ENCODE results near the gene MPDU1. TPM values are rescaled to one million over a fixed set of nuclear protein-coding genes. Genes with fewer than 3 reads are reported as not detected.

The MPDU1 gene
- 10 to 100 TPM; 52.8 to 56.0 TPM for total RNA-seq

DNA sequence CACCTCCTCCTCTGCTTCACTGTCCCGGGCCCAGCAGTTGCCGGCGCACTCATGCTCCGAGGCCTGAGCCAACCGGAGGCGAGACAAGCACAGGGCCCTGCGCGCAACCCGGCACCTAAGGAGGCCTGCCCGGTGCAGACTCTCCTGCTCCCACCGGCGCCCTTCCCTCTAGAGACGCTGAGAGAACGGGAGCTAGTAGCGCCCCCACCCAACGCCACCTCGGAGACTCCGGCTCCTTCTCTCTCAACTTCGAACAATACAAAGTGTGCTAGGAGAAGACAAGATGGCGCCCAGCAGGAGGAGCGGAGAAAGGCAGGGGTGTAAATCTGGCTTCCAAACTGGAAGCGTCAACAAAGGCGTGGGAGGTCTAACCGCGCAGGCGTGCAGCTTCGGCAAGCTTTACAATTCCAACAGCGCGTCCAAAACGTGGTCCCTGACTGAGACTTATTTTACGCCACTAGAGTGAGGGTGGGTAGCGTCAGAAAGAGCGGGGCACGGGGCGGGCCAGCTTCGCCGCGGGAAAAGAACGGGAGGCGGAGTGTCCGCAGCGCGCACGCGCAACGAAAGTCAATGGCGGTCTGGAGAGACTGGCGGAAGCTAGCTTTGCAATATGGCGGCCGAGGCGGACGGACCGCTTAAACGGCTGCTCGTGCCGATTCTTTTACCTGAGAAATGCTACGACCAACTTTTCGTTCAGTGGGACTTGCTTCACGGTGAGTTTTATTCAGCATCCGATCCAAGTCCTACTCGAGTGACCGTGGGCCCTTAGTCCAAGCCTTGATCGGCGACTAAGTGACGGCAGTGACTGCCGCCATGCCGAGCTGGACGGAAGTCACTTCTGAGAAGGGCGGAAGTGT is at the start of gene MPDU1:
Gene MPDU1, plus strand, starts transcription at position 600 of the 857 bp plus-strand sequence. Its CDS starts 11 bp downstream, at position 611.

DNA sequence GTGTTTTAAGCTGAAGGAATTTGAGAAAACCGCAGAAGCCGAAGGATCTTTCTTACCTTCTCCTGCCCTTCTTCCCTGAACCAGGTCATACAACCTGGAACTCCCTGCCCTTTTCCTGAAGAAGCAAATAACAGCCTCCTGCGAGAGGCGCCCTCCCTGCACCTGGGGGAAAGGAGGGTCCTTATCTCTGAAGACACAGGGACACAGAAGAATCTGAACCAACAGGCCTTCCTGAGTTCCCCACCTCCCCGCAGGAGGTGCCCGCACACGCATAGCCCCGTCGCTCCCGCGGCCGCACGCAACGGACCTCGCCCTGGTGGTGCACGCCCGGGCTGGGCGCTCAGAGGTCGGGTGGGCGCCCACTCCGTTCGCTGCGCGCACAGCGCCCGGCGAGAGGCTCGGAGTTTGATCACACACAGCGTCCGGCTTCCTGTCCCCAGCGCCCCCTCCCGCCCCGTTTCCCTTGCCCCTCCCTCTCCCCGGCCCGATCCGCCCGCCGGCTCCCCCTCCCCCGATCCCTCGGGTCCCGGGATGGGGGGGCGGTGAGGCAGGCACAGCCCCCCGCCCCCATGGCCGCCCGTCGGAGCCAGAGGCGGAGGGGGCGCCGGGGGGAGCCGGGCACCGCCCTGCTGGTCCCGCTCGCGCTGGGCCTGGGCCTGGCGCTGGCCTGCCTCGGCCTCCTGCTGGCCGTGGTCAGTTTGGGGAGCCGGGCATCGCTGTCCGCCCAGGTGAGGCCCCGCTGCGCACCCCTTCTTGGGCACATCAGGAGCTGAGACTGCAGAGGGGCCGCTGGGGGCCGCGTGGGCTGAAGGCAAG is 34.9 kb upstream of the MPDU1 start, which contains the start of gene TNFSF12:
Gene TNFSF12, plus strand, starts transcription at position 474 of the 816 bp plus-strand sequence. Its CDS starts 96 bp downstream, at position 570.

DNA sequence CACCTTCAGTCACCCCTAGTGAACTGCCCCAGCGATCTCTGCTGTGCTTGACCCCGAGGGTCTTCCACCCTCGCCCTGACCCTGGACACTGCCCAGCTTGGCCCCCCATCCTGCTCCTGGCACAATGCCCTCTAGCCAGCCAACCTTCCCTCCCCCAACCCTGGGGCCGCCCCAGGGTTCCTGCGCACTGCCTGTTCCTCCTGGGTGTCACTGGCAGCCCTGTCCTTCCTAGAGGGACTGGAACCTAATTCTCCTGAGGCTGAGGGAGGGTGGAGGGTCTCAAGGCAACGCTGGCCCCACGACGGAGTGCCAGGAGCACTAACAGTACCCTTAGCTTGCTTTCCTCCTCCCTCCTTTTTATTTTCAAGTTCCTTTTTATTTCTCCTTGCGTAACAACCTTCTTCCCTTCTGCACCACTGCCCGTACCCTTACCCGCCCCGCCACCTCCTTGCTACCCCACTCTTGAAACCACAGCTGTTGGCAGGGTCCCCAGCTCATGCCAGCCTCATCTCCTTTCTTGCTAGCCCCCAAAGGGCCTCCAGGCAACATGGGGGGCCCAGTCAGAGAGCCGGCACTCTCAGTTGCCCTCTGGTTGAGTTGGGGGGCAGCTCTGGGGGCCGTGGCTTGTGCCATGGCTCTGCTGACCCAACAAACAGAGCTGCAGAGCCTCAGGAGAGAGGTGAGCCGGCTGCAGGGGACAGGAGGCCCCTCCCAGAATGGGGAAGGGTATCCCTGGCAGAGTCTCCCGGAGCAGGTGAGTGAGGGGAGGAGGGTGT is 24.9 kb upstream of the MPDU1 start, which contains the start of gene TNFSF13:
Gene TNFSF13, plus strand, starts transcription at position 207 of the 776 bp plus-strand sequence. Its CDS starts 290 bp downstream, at position 497.

DNA sequence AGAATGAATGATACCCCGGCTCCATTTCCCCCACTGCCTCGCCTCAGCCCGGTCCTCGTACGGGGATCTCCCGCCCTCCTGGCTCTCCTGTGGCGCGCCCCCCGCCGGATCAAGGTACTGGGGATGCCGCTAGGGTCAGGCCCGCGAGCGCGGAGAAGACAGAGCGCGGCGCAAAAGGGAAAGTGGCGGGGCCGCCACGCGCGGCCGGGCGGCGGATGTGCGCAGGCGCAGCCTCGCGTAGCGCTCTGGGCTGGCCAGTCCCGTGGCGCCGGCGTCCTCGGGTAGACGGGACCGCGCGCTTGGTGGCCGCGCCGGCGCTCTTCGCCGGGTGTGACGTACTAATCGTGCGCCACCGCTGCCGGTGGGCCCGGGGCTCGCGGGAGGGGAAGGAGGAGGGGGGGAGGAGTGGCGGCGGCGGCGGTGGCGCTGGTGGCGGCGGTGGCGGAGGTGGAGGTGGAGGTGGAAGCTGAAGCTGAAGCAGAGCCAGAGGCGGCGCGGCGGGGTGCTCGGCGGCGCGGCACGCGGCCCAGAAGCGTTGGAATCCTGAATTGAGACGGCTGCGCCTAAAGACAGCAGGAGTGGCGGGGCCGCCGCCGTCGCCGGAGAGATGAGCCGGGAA is 22.0 kb upstream of the MPDU1 start, which contains the start of gene SENP3:
Gene SENP3, plus strand, starts transcription at position 331 of the 619 bp plus-strand sequence. CDS start 1,158 bp downstream, outside the sequence.

GRCh38 chr17:7579001-7579833 is 4.4 kb upstream of the MPDU1 start, which contains the start of gene CD68:
Gene CD68, plus strand, starts transcription at chr17:7579638. Its CDS starts 40 bp downstream, at chr17:7579678.

GRCh38 chr17:7589891-7590691 is 6.4 kb downstream of the MPDU1 start, which contains the start of gene SOX15:
Gene SOX15, minus strand, starts transcription at chr17:7590094. Its CDS starts 418 bp downstream, at chr17:7589676.

DNA sequence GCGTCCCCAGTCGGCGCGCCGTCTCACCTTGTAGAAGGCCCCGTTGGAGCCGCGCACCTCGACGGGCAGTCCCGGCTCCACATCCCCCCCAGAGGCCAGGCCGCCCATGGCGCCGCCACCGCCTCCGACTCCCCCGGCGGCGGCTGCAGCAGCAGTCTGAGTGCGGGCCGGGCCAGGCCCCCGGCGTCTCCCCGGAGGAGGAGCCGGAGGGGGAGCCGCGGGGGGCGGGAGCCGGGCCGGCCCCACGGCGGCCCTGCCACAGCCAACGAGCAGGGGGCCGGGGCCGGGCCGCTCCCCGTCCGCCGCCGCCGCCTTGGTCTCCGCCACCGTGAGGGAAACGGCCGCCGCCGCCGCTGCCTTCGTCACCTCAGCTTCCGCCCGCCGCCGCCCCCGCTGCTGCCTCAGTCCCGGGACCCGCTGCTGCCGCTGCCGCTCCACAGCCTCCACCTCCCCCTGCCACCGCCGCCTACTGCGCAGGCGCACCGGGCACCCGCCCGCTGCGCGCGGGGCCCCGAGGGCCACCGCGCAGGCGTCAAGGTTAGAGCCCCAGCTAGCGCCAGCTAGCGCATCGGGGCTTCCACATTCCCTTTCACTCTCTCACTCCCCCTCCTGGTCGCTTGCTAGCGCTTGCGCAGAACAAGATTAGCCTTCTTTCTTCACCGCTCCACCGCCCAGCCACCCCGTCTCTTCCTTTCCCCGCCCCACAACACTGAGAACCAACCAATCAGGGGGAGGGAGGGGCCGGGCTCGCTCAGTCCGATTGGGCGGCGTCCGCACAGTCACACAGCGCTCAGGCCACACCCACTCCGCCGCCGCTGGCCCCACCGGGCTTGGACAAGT is 31.0 kb downstream of the MPDU1 start, which contains the start of gene FXR2:
Gene FXR2, minus strand, starts transcription at position 473 of the 840 bp plus-strand sequence. Its CDS starts 365 bp downstream, at position 108.

GRCh38 chr17:7627250-7628121 is 43.8 kb downstream of the MPDU1 start, which contains the start of gene SAT2:
Gene SAT2, minus strand, starts transcription at chr17:7627821. Its CDS starts 186 bp downstream, at chr17:7627635.

DNA sequence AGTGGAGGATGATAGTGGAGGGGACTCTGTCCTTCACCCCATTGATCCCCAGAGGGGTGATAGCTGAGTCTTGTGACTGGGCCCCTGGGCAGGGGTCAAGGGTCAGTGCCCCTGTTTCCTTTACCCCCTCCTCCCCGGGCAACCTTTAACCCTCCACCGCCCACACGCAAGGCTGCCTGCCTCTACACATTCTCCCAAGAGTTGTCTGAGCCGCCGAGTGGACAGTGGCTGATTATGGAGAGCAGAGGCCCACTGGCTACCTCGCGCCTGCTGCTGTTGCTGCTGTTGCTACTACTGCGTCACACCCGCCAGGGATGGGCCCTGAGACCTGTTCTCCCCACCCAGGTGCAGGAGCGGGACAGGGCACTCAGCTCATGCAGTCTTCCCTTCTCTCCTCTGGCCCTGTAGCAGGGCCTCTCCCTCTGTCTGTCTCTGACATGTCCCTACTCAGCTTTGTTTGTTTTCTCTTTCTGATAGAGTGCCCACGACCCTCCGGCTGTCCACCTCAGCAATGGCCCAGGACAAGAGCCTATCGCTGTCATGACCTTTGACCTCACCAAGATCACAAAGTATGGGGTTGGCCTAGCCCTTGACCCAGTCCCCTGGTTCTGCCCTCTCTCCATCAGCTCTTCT is 46.4 kb downstream of the MPDU1 start, which contains the start of gene SHBG:
Gene SHBG, plus strand, starts transcription at position 197 of the 633 bp plus-strand sequence. Its CDS starts 38 bp downstream, at position 235.

Other genes starting within 250 kb of the MPDU1 start
- gene ACAP1, start 247.3 kb upstream of the MPDU1 start, total RNA-seq, result 100 to 1,000 TPM; 738 to 785 TPM
- gene KCTD11, start 231.7 kb upstream of the MPDU1 start, total RNA-seq, result 1 to 10 TPM; 7.0 to 7.1 TPM
- not detected for gene TMEM95, start 228.7 kb upstream of the MPDU1 start, total RNA-seq
- gene TNK1, start 202.8 kb upstream of the MPDU1 start, total RNA-seq, result 1 to 10 TPM; 1.6 to 1.9 TPM
- 100 to 1,000 TPM; 159 to 160 TPM for gene PLSCR3, start 189.3 kb upstream of the MPDU1 start, total RNA-seq
- gene TMEM256, start 179.8 kb upstream of the MPDU1 start, total RNA-seq, result 10 to 100 TPM; 66.2 to 67.9 TPM
- 1 to 10 TPM; 4.9 to 5.1 TPM for gene NLGN2, start 176.0 kb upstream of the MPDU1 start, total RNA-seq
- gene SPEM1, start 163.5 kb upstream of the MPDU1 start, total RNA-seq, result not detected
- gene SPEM2, start 158.2 kb upstream of the MPDU1 start, total RNA-seq, result not detected
- not detected for gene SPEM3, start 155.0 kb upstream of the MPDU1 start, total RNA-seq
- 10 to 100 TPM; 16.3 to 17.0 TPM for gene TMEM102, start 148.4 kb upstream of the MPDU1 start, total RNA-seq
- gene FGF11, start 144.3 kb upstream of the MPDU1 start, total RNA-seq, result 10 to 100 TPM; 21.3 to 21.6 TPM
- 10 to 100 TPM; 15.3 to 19.0 TPM for gene CHRNB1, start 138.8 kb upstream of the MPDU1 start, total RNA-seq
- 10 to 100 TPM; 29.0 to 29.5 TPM for gene ZBTB4, start 104.2 kb upstream of the MPDU1 start, total RNA-seq
- not detected for gene SLC35G6, start 102.4 kb upstream of the MPDU1 start, total RNA-seq
- gene POLR2A, start 99.5 kb upstream of the MPDU1 start, total RNA-seq, result 100 to 1,000 TPM; 174 to 175 TPM
- gene TNFSF12, start 34.8 kb upstream of the MPDU1 start, total RNA-seq, result 100 to 1,000 TPM; 100 to 103 TPM
- gene TNFSF13, start 25.1 kb upstream of the MPDU1 start, total RNA-seq, result 1 to 10 TPM; 7.2 to 7.4 TPM
- 10 to 100 TPM; 37.6 to 42.1 TPM for gene SENP3, start 21.9 kb upstream of the MPDU1 start, total RNA-seq
- 10 to 100 TPM in 1 of 2 experiments, 1 to 10 TPM in 1; 9.8 to 10.3 TPM for gene CD68, start 4.2 kb upstream of the MPDU1 start, total RNA-seq
- under 1 TPM; 0.17 to 0.38 TPM for gene SOX15, start 6.2 kb downstream of the MPDU1 start, total RNA-seq
- gene FXR2, start 31.0 kb downstream of the MPDU1 start, total RNA-seq, result 10 to 100 TPM; 29.3 to 32.6 TPM
- gene SAT2, start 44.0 kb downstream of the MPDU1 start, total RNA-seq, result 10 to 100 TPM; 32.7 to 38.7 TPM
- not detected for gene SHBG, start 46.3 kb downstream of the MPDU1 start, total RNA-seq
- gene ATP1B2, start 67.1 kb downstream of the MPDU1 start, total RNA-seq, result under 1 TPM; 0.17 to 0.18 TPM
- gene TP53, start 103.6 kb downstream of the MPDU1 start, total RNA-seq, result 100 to 1,000 TPM; 147 to 148 TPM
- 10 to 100 TPM; 12.5 to 13.4 TPM for gene WRAP53, start 104.6 kb downstream of the MPDU1 start, total RNA-seq
- not detected for gene EFNB3, start 121.3 kb downstream of the MPDU1 start, total RNA-seq
- not detected for gene DNAH2, start 133.9 kb downstream of the MPDU1 start, total RNA-seq

Data from activated naive CD4-positive, alpha-beta T cell treated with anti-CD3 and anti-CD28 coated beads, Interleukin-2, amount 10 ng/mL, durations not matched to agents 5 hours and 36 hours (primary cell).